IPS-18a (cell line): Measurements from ENCODE around the gene ABHD8.
A peak's percentile ranks its signal among the peaks of the same experiment; 100 is the strongest.

Source experiments
- H3K27ac ChIP-seq: one replicate; pipeline ENCODE4 v1.5.1; 2013; ENCODE audit warnings: low read length
- H3K27me3 ChIP-seq: one replicate; pipeline ENCODE4 v1.6.1; 2013; ENCODE audit warnings: mild to moderate bottlenecking, low read length; ENCODE audit not compliant: control insufficient read depth, insufficient read depth
- H3K36me3 ChIP-seq: one replicate; pipeline ENCODE4 v1.6.1; 2013; ENCODE audit warnings: low read depth, low read length; ENCODE audit not compliant: control insufficient read depth
- H3K4me1 ChIP-seq: one replicate; pipeline ENCODE4 v1.6.1; 2013; ENCODE audit warnings: low read depth, low read length; ENCODE audit not compliant: control insufficient read depth
- H3K4me3 ChIP-seq: one replicate; pipeline ENCODE4 v1.5.1; 2013; ENCODE audit warnings: low read length
- H3K9ac ChIP-seq: one replicate; pipeline ENCODE4 v1.6.1; 2013; ENCODE audit warnings: mild to moderate bottlenecking, low read length, moderate library complexity
- H3K9me3 ChIP-seq: one replicate; pipeline ENCODE4 v1.6.1; 2013; ENCODE audit warnings: low read depth, low read length; ENCODE audit not compliant: control insufficient read depth

ABHD8 gene

GRCh38 chr19:17311455-17312188 lies 8.4 kb upstream of the ABHD8 start:
- no peak overlapping the region for H3K4me3 ChIP-seq
- H3K9me3 ChIP-seq: no peaks in the 10 kb centered on the region
- no peak overlapping the region for H3K9ac ChIP-seq
- H3K36me3 ChIP-seq: peaks cover 18% of the 10 kb centered on the region
- H3K27me3 ChIP-seq: no peaks in the 10 kb centered on the region
- peaks cover 4% of the 10 kb centered on the region for H3K4me1 ChIP-seq
- no peak overlapping the region for H3K27ac ChIP-seq

DNA sequence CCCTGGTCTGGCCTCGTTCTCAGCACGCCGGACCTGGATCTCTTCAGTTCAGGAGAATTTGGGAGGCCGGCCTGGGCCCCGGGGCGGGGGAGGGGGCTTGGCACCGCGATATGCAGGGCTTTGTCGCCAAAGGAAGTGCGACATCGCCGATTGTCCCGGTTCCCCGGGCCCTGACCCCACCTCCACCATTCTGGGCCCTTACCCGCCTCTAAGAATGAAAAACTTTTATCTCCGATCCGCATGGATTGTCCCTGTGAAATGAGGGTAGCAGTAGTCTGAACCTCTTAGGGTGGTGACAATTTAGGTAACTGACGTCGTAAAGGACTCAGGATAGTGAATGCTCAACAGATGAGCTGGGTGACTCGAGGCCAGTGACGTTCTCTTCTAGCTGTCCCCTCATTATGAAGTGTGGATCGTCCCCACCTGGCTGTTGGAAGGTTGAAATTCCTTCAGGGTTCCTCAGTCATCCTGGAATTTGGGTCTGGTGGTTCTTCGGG lies 6.8 kb upstream of the ABHD8 start:
- Histone ChIP-seq H3K4me1 (peaks cover 4% of the 10 kb centered on the region), H3K27me3 (no peaks in the 10 kb centered on the region), H3K9ac (peak overlapping the region; percentile 54), H3K36me3 (peaks cover 11% of the 10 kb centered on the region), H3K27ac (no peak overlapping the region), H3K9me3 (no peaks in the 10 kb centered on the region), H3K4me3 (peak overlapping the region; percentile 96)

GRCh38 chr19:17309198-17309964 lies 6.2 kb upstream of the ABHD8 start, which contains the start of gene DDA1:
Gene DDA1, plus strand, starts transcription at chr19:17309563. Its CDS starts 92 bp downstream, at chr19:17309655.
- H3K36me3 ChIP-seq: peaks cover 6% of the 10 kb centered on the region
- peak within 1 kb of the TSS; percentile 96 for H3K4me3 ChIP-seq
- peak within 1 kb of the TSS; percentile 54 for H3K9ac ChIP-seq
- H3K27ac ChIP-seq: no peak within 1 kb of the TSS
- peaks cover 4% of the 10 kb centered on the region for H3K4me1 ChIP-seq
- H3K9me3 ChIP-seq: no peaks in the 10 kb centered on the region
- H3K27me3 ChIP-seq: no peaks in the 10 kb centered on the region

- Histone ChIP-seq H3K9me3 (no peaks in the 10 kb centered on the region), H3K27me3 (no peaks in the 10 kb centered on the region), H3K27ac (no peak overlapping the region), H3K9ac (no peak overlapping the region), H3K4me1 (peaks cover 10% of the 10 kb centered on the region), H3K36me3 (no peaks in the 10 kb centered on the region), H3K4me3 (no peak overlapping the region)
Measured at GRCh38 chr19:17307876-17308377, 4.7 kb upstream of the ABHD8 start.

DNA sequence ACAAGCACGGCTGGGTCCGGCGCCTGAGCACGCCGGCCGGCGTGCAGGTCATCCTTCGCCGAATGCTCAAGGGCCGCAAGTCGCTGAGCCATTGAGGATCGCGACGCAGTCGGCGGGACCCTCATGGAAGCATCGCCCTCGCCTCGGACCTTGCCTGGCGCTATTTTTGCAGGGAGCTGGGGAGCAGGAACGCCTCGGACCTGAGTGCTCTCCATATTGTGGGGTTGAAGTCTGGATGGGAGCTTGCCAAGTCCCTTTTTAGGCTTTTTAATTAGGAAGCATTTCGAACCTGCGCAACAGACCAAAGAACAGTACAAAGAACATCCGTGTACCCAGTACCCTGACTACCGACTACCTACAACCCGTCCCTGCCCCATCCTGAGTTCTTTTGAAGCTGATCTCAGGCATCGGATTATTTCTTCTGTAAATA lies 3.1 kb upstream of the ABHD8 start:
- Histone ChIP-seq H3K9me3 (no peaks in the 10 kb centered on the region), H3K27me3 (no peaks in the 10 kb centered on the region), H3K27ac (peak overlapping the region; percentile 89), H3K4me1 (peaks cover 18% of the 10 kb centered on the region), H3K9ac (peak overlapping the region; percentile 89), H3K36me3 (no peaks in the 10 kb centered on the region), H3K4me3 (peak overlapping the region; percentile 85)

GRCh38 chr19:17305517-17306284 lies 2.5 kb upstream of the ABHD8 start, which contains the start of gene MRPL34:
Gene MRPL34, plus strand, starts transcription at chr19:17305872. Its CDS starts 21 bp downstream, at chr19:17305893.
- Histone ChIP-seq H3K9ac (peak within 1 kb of the TSS; percentile 89), H3K27ac (peak within 1 kb of the TSS; percentile 89), H3K4me3 (peak within 1 kb of the TSS; percentile 85), H3K36me3 (no peaks in the 10 kb centered on the region), H3K9me3 (no peaks in the 10 kb centered on the region), H3K27me3 (no peaks in the 10 kb centered on the region), H3K4me1 (peaks cover 18% of the 10 kb centered on the region)

GRCh38 chr19:17305216-17305516 lies 1.9 kb upstream of the ABHD8 start:
- Histone ChIP-seq H3K27ac (no peak overlapping the region), H3K9me3 (no peaks in the 10 kb centered on the region), H3K36me3 (no peaks in the 10 kb centered on the region), H3K4me3 (peak overlapping the region; percentile 47), H3K4me1 (peaks cover 16% of the 10 kb centered on the region), H3K27me3 (no peaks in the 10 kb centered on the region), H3K9ac (no peak overlapping the region)

- Histone ChIP-seq H3K9me3 (no peaks in the 10 kb centered on the region), H3K9ac (no peak overlapping the region), H3K36me3 (no peaks in the 10 kb centered on the region), H3K27me3 (no peaks in the 10 kb centered on the region), H3K27ac (no peak overlapping the region), H3K4me1 (peaks cover 15% of the 10 kb centered on the region), H3K4me3 (peak overlapping the region; percentile 47)
Measured at GRCh38 chr19:17304386-17305215, 1.4 kb upstream of the ABHD8 start.

DNA sequence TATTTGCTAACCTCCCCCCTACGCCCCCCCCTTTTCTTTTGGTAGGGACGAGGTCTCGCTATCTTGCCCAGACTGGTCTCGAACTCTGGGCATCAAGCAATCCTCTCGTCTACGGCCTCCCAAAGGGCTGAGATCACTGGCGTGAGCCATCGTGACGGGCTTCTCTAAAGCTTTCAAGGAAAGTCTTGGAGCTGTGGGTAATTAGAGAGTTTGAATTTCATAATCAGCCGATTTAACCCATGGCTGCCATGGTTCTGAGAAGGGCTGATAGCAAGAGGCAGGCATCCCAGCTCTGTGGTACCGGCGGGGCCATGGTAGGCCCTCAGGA lies 679 bp upstream of the ABHD8 start:
- Histone ChIP-seq H3K9me3 (no peaks in the 10 kb centered on the region), H3K4me1 (peaks cover 15% of the 10 kb centered on the region), H3K27me3 (no peaks in the 10 kb centered on the region), H3K36me3 (no peaks in the 10 kb centered on the region), H3K4me3 (no peak overlapping the region), H3K9ac (no peak overlapping the region), H3K27ac (no peak overlapping the region)

GRCh38 chr19:17302391-17303166 lies 646 bp downstream of the ABHD8 start:
- Histone ChIP-seq H3K9ac (peak overlapping the region; percentile 37), H3K27ac (no peak overlapping the region), H3K9me3 (no peaks in the 10 kb centered on the region), H3K4me3 (peak overlapping the region; percentile 58), H3K27me3 (no peaks in the 10 kb centered on the region), H3K36me3 (no peaks in the 10 kb centered on the region), H3K4me1 (peaks cover 15% of the 10 kb centered on the region)
